Measurements from ENCODE around the gene RNASE12. TPM values are rescaled to one million over a fixed set of nuclear protein-coding genes. Genes with fewer than 3 reads are reported as not detected.
"Not testable (repeated sequence)": the region's sequence is repeated elsewhere in the genome, so short reads cannot be mapped to it uniquely, and the experiment has no call there.

Gene RNASE12
- total and polyA plus RNA-seq, 2 donors: not detected

- 44% methylated on average over 4 of the region's 4 CpGs for WGBS
- Histone ChIP-seq H3K36me3 (ENCODE audit: insufficient read depth) (no peaks in the 10 kb centered on the region), H3K27ac (ENCODE audit: low read depth) (no peak overlapping the region), H3K4me1 (ENCODE audit: insufficient read depth) (no peaks in the 10 kb centered on the region), H3K4me3 (ENCODE audit: low read depth, low read length) (no peak overlapping the region)
- no peak for DNase-seq (ENCODE audit: extremely low spot score)
Observed at GRCh38 chr14:20580242-20580641, 10.9 kb downstream of the RNASE12 start.

GRCh38 chr14:20578784-20579502 lies 12.2 kb downstream of the RNASE12 start:
- Histone ChIP-seq H3K4me3 (ENCODE audit: low read depth, low read length) (no peak overlapping the region), H3K27ac (ENCODE audit: low read depth) (no peak overlapping the region), H3K36me3 (ENCODE audit: insufficient read depth) (no peaks in the 10 kb centered on the region), H3K4me1 (ENCODE audit: insufficient read depth) (no peaks in the 10 kb centered on the region)
- DNase-seq (ENCODE audit: extremely low spot score): no peak
- 75% methylated on average over 14 of the region's 14 CpGs for WGBS

GRCh38 chr14:20578325-20578724 lies 12.9 kb downstream of the RNASE12 start:
- Histone ChIP-seq H3K4me1 (ENCODE audit: insufficient read depth) (no peaks in the 10 kb centered on the region), H3K27ac (ENCODE audit: low read depth) (no peak overlapping the region), H3K36me3 (ENCODE audit: insufficient read depth) (no peaks in the 10 kb centered on the region), H3K4me3 (ENCODE audit: low read depth, low read length) (no peak overlapping the region)
- no peak for DNase-seq (ENCODE audit: extremely low spot score)
- WGBS: 59% methylated on average over 3 of the region's 3 CpGs

- not testable (repeated sequence) for H3K36me3 ChIP-seq (ENCODE audit: insufficient read depth); DNase-seq (ENCODE audit: extremely low spot score); H3K4me1 ChIP-seq (ENCODE audit: insufficient read depth); H3K27ac ChIP-seq (ENCODE audit: low read depth); H3K4me3 ChIP-seq (ENCODE audit: low read depth, low read length)
- 63% methylated on average over 4 of the region's 4 CpGs for WGBS
Observed at GRCh38 chr14:20572382-20572990, 18.7 kb downstream of the RNASE12 start.

- not testable (repeated sequence) for DNase-seq (ENCODE audit: extremely low spot score)
- WGBS: 80% methylated on average over 1 of the region's 1 CpG
Observed at GRCh38 chr14:20570720-20571119, 20.5 kb downstream of the RNASE12 start.

GRCh38 chr14:20569865-20570264 lies 21.3 kb downstream of the RNASE12 start:
- H3K4me1 ChIP-seq (ENCODE audit: insufficient read depth); H3K36me3 ChIP-seq (ENCODE audit: insufficient read depth); DNase-seq (ENCODE audit: extremely low spot score); H3K4me3 ChIP-seq (ENCODE audit: low read depth, low read length); H3K27ac ChIP-seq (ENCODE audit: low read depth): not testable (repeated sequence)
- WGBS: 91% methylated on average over 2 of the region's 2 CpGs

More at GRCh38 chr14:20570720-20571119, 20.5 kb downstream of the RNASE12 start:
- H3K27ac ChIP-seq (ENCODE audit: low read depth); H3K4me1 ChIP-seq (ENCODE audit: insufficient read depth); H3K36me3 ChIP-seq (ENCODE audit: insufficient read depth); H3K4me3 ChIP-seq (ENCODE audit: low read depth, low read length): not testable (repeated sequence)

GRCh38 chr14:20569066-20569465 lies 22.1 kb downstream of the RNASE12 start:
- no peaks in the 10 kb centered on the region for H3K4me1 ChIP-seq (ENCODE audit: insufficient read depth)
- no peak for DNase-seq (ENCODE audit: extremely low spot score)
- no peaks in the 10 kb centered on the region for H3K36me3 ChIP-seq (ENCODE audit: insufficient read depth)
- H3K27ac ChIP-seq (ENCODE audit: low read depth): no peak overlapping the region
- no peak overlapping the region for H3K4me3 ChIP-seq (ENCODE audit: low read depth, low read length)

- Histone ChIP-seq H3K4me3 (ENCODE audit: low read depth, low read length) (no peak overlapping the region), H3K36me3 (ENCODE audit: insufficient read depth) (no peaks in the 10 kb centered on the region), H3K27ac (ENCODE audit: low read depth) (no peak overlapping the region), H3K4me1 (ENCODE audit: insufficient read depth) (no peaks in the 10 kb centered on the region)
- DNase-seq (ENCODE audit: extremely low spot score): no peak
- 86% methylated on average over 3 of the region's 3 CpGs for WGBS
Observed at GRCh38 chr14:20568393-20568792, 22.8 kb downstream of the RNASE12 start.

- WGBS: 96% methylated on average over 1 of the region's 1 CpG
- DNase-seq (ENCODE audit: extremely low spot score); H3K4me1 ChIP-seq (ENCODE audit: insufficient read depth); H3K36me3 ChIP-seq (ENCODE audit: insufficient read depth); H3K4me3 ChIP-seq (ENCODE audit: low read depth, low read length); H3K27ac ChIP-seq (ENCODE audit: low read depth): not testable (repeated sequence)
Observed at GRCh38 chr14:20567199-20567598, 24.0 kb downstream of the RNASE12 start.

GRCh38 chr14:20564501-20564997 lies 26.6 kb downstream of the RNASE12 start:
- no peaks in the 10 kb centered on the region for H3K36me3 ChIP-seq (ENCODE audit: insufficient read depth)
- no peak for DNase-seq (ENCODE audit: extremely low spot score)
- no peak overlapping the region for H3K27ac ChIP-seq (ENCODE audit: low read depth)
- 86% methylated on average over 2 of the region's 2 CpGs for WGBS
- no peaks in the 10 kb centered on the region for H3K4me1 ChIP-seq (ENCODE audit: insufficient read depth)
- no peak overlapping the region for H3K4me3 ChIP-seq (ENCODE audit: low read depth, low read length)

GRCh38 chr14:20563971-20564370 lies 27.2 kb downstream of the RNASE12 start:
- no peak for DNase-seq (ENCODE audit: extremely low spot score)
- no peaks in the 10 kb centered on the region for H3K36me3 ChIP-seq (ENCODE audit: insufficient read depth)
- 81% methylated on average over 1 of the region's 1 CpG for WGBS
- no peaks in the 10 kb centered on the region for H3K4me1 ChIP-seq (ENCODE audit: insufficient read depth)
- no peak overlapping the region for H3K4me3 ChIP-seq (ENCODE audit: low read depth, low read length)
- no peak overlapping the region for H3K27ac ChIP-seq (ENCODE audit: low read depth)

- Histone ChIP-seq H3K27ac (ENCODE audit: low read depth) (no peak within 1 kb of the TSS), H3K4me3 (ENCODE audit: low read depth, low read length) (no peak within 1 kb of the TSS), H3K4me1 (ENCODE audit: insufficient read depth) (no peaks in the 10 kb centered on the region), H3K36me3 (ENCODE audit: insufficient read depth) (no peaks in the 10 kb centered on the region)
- no peak for DNase-seq (ENCODE audit: extremely low spot score)
- 93% methylated on average over 3 of the region's 3 CpGs for WGBS
Observed at GRCh38 chr14:20560961-20561360, 30.2 kb downstream of the RNASE12 start, which contains the start of gene RNASE9. RNASE9 (minus strand) TSS chr14:20561047.

- no peak for DNase-seq (ENCODE audit: extremely low spot score)
- Histone ChIP-seq H3K27ac (ENCODE audit: low read depth) (no peak overlapping the region), H3K4me3 (ENCODE audit: low read depth, low read length) (no peak overlapping the region), H3K36me3 (ENCODE audit: insufficient read depth) (no peaks in the 10 kb centered on the region), H3K4me1 (ENCODE audit: insufficient read depth) (no peaks in the 10 kb centered on the region)
- 18% methylated on average over 2 of the region's 2 CpGs for whole genome bisulfite sequencing
Observed at GRCh38 chr14:20559461-20559904, 31.7 kb downstream of the RNASE12 start.

- no peak for DNase-seq (ENCODE audit: extremely low spot score)
- Histone ChIP-seq H3K4me3 (ENCODE audit: low read depth, low read length) (no peak overlapping the region), H3K4me1 (ENCODE audit: insufficient read depth) (no peaks in the 10 kb centered on the region), H3K36me3 (ENCODE audit: insufficient read depth) (no peaks in the 10 kb centered on the region), H3K27ac (ENCODE audit: low read depth) (no peak overlapping the region)
- WGBS: 55% methylated on average over 2 of the region's 2 CpGs
Observed at GRCh38 chr14:20557212-20557542, 34.0 kb downstream of the RNASE12 start.
